Calu3 (cell line): Measurements from ENCODE around the gene SLC4A2. TPM values are rescaled to one million over a fixed set of nuclear protein-coding genes. Genes with fewer than 3 reads are reported as not detected.

ENCODE experiments used
- BruUV-seq: library from RNA; stranded (reverse); fragments of 400-500 nt; replicated peaks from 2 replicates; lab custom pipeline; 2021; lab: Mats Ljungman, UMichigan
- CTCF ChIA-PET: fragments of 300-600 bp; sonication (Branson Sonifier 250); formaldehyde crosslinking; loops from one replicate; lab custom pipeline; 2022; ENCODE audit warnings: antibody characterized with exemption; lab: Charles Lee
- DNase-seq: peaks from one replicate; pipeline ENCODE4 v3.0.0; 2022
- H3K27ac Mint-ChIP-seq: one replicate; pipeline ENCODE4 v1.8.0; 2022; ENCODE audit warnings: mixed read lengths; ENCODE audit not compliant: unreplicated experiment
- H3K27me3 Mint-ChIP-seq: one replicate; pipeline ENCODE4 v1.8.0; 2022; ENCODE audit warnings: mixed read lengths; ENCODE audit not compliant: unreplicated experiment
- H3K36me3 Mint-ChIP-seq: one replicate; pipeline ENCODE4 v1.8.0; 2022; ENCODE audit warnings: mild to moderate bottlenecking, moderate library complexity, mixed read lengths; ENCODE audit not compliant: insufficient read depth, unreplicated experiment
- H3K4me1 Mint-ChIP-seq: one replicate; pipeline ENCODE4 v1.8.0; 2022; ENCODE audit warnings: mild to moderate bottlenecking, low read depth, mixed read lengths; ENCODE audit not compliant: unreplicated experiment
- H3K4me3 Mint-ChIP-seq: one replicate; pipeline ENCODE4 v1.8.0; 2022; ENCODE audit warnings: mild to moderate bottlenecking, low read depth, moderate library complexity, mixed read lengths; ENCODE audit not compliant: unreplicated experiment
- H3K9me3 Mint-ChIP-seq: one replicate; pipeline ENCODE4 v1.8.0; 2022; ENCODE audit warnings: low read depth, mixed read lengths; ENCODE audit not compliant: unreplicated experiment
- intact Hi-C: fragments of 100-400 bp; cut with micrococcal nuclease; formaldehyde crosslinking; loops from one replicate; pipeline ENCODE4 v1.10.0; 2022; ENCODE audit not compliant: unreplicated experiment
- total RNA-seq: library from RNA; stranded (reverse); gene quantifications from 2 replicates; pipeline ENCODE4 v1.2.3, GENCODE V29; 2022
- TF ChIP-seq, protein P1 (sequence below): fragments of 200-600 bp; IDR thresholded peaks from one replicate; pipeline ENCODE4 v1.8.0; 2022; ENCODE audit warnings: antibody characterized with exemption; ENCODE audit not compliant: unreplicated experiment

SLC4A2 gene
- total RNA-seq, 1 experiment from 2014 or later, result 209 TPM

DNA sequence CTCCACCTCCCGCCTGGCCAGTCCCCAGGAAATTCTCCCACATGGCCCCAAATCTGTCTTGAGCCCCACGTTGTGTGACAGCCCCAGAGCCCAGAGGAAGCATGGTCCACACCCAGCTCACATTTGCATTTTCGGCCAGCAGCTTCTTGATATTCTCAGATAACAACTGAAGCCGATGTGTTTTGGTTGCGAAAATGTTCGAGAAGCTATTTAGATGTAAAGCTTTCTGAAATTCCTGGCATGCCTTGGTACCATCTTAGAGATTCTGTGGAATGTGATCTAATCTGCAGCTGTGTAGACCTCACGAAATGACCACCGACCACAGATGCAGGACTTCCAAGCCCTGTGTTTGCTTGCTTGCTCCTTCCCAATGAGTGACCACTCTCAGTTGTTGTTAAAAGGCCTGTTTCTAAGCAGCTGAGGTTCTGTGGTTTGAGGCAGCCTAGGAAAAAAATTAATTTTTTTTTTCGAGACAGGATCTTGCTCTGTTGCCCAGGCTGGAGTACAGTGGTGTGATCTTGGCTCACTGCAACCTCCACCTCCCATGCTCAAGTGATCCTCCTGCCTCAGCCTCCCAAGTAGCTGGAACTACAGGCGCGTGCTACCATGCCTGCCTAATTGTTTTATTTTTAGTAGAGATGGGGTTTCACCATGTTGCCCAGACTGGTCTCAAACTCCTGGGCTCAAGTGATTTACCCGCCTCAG, 8.8 kb downstream of the SLC4A2 start:
- BruUV-seq, result no TSS peak

DNA sequence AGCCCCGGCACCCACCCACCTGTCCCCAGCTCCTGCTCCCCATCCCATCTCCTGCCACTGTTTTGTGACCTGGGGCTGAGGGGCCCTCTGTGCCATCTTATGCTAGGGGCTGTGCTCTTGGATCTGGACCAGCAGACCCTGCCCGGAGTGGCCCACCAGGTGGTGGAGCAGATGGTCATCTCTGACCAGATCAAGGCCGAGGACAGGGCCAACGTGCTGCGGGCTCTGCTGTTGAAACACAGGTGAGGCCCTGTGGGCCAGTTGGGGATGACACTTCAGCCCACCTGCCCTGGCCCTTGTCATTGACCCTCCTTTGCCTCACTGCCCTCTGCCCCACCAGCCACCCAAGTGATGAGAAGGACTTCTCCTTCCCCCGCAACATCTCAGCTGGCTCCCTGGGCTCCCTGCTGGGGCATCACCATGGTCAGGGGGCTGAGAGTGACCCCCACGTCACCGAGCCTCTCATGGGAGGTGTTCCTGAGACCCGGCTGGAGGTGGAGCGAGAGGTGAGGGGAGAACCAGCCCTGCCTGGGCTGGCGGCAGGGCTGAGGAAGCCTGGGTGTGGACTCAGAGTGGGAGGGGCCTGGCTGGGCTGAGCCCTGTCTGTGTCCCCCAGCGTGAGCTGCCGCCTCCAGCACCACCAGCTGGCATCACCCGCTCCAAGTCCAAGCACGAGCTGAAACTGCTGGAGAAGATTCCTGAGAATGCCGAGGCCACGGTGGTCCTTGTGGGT, 10.6 kb downstream of the SLC4A2 start:
- no peaks in the 10 kb centered on the region for H3K27me3 Mint-ChIP-seq
- H3K9me3 Mint-ChIP-seq, result no peaks in the 10 kb centered on the region
- no peak for DNase-seq
- no peak overlapping the region for H3K4me3 Mint-ChIP-seq
- CTCF ChIA-PET, result no interaction called here
- intact Hi-C loops, result no loop called here
- TF ChIP-seq, protein P1, sequence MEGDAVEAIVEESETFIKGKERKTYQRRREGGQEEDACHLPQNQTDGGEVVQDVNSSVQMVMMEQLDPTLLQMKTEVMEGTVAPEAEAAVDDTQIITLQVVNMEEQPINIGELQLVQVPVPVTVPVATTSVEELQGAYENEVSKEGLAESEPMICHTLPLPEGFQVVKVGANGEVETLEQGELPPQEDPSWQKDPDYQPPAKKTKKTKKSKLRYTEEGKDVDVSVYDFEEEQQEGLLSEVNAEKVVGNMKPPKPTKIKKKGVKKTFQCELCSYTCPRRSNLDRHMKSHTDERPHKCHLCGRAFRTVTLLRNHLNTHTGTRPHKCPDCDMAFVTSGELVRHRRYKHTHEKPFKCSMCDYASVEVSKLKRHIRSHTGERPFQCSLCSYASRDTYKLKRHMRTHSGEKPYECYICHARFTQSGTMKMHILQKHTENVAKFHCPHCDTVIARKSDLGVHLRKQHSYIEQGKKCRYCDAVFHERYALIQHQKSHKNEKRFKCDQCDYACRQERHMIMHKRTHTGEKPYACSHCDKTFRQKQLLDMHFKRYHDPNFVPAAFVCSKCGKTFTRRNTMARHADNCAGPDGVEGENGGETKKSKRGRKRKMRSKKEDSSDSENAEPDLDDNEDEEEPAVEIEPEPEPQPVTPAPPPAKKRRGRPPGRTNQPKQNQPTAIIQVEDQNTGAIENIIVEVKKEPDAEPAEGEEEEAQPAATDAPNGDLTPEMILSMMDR, result no peak
- no peaks in the 10 kb centered on the region for H3K4me1 Mint-ChIP-seq
- H3K27ac Mint-ChIP-seq, result no peak overlapping the region
- no TSS peak for BruUV-seq
- H3K36me3 Mint-ChIP-seq, result peaks cover 66% of the 10 kb centered on the region

More for the DNA sequence above, 8.8 kb downstream of the SLC4A2 start:
- TF ChIP-seq, protein P1, result no peak
- Mint-ChIP-seq H3K27ac (no peak overlapping the region), H3K4me1 (no peaks in the 10 kb centered on the region), H3K4me3 (no peak overlapping the region), H3K27me3 (no peaks in the 10 kb centered on the region), H3K9me3 (no peaks in the 10 kb centered on the region), H3K36me3 (peaks cover 70% of the 10 kb centered on the region)
- CTCF ChIA-PET, result interaction anchor here (0.5 kb wide), 1 partner anchor 953 kb away, joined by 3 read pairs; no protein-coding TSS in a partner anchor
- intact Hi-C loops, result no loop called here
- DNase-seq, result no peak

DNA sequence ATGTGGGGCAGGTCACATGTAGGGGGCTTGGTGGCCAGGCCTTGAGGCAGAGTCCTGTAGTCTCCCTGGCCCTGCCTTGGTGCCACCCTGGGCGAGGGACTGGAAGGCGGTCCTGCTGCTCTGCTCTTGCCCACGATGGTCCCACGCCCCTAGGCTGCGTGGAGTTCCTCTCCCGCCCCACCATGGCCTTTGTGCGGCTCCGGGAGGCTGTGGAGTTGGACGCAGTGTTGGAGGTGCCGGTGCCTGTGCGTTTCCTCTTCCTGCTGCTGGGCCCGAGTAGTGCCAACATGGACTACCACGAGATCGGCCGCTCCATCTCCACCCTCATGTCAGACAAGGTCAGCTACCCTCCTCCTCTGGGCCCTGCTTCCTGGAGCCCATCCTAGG, 11.2 kb downstream of the SLC4A2 start:
- TF ChIP-seq, protein P1, result no peak
- Mint-ChIP-seq H3K4me3 (no peak overlapping the region), H3K36me3 (peaks cover 65% of the 10 kb centered on the region), H3K27ac (no peak overlapping the region), H3K27me3 (no peaks in the 10 kb centered on the region), H3K4me1 (no peaks in the 10 kb centered on the region), H3K9me3 (no peaks in the 10 kb centered on the region)
- no peak for DNase-seq
- no TSS peak for BruUV-seq
- intact Hi-C loops, result no loop called here
- CTCF ChIA-PET, result no interaction called here

DNA sequence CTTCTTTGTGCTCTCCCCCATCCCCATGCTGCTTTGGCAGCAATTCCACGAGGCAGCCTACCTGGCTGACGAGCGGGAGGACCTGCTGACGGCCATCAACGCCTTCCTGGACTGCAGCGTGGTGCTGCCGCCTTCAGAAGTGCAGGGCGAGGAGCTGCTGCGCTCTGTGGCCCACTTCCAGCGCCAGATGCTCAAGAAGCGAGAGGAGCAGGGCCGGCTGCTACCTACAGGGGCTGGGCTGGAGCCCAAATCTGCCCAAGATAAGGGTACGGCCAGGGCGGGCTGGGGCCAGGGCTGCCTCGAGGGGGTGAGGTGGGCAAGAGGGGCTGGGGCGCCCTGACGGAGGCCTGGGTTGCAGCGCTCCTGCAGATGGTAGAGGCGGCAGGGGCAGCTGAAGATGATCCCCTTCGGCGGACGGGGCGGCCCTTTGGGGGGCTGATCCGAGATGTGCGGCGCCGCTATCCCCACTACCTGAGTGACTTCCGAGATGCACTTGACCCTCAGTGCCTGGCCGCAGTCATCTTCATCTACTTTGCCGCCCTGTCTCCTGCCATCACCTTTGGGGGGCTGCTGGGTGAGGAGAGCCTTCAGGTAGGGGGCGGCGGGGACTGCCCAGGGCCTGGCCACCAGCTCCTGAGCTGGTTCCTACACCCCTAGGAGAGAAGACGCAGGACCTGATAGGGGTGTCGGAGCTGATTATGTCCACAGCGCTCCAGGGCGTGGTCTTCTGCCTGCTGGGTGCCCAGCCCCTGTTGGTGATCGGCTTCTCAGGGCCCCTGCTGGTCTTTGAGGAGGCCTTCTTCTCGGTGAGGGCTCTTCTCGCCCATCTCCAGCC, 11.9 kb downstream of the SLC4A2 start:
- CTCF ChIA-PET, result interaction anchor here (0.6 kb wide), 1 partner anchor 561 kb away, joined by 3 read pairs; no protein-coding TSS in a partner anchor
- intact Hi-C loops, result no loop called here
- Mint-ChIP-seq H3K4me1 (no peaks in the 10 kb centered on the region), H3K9me3 (no peaks in the 10 kb centered on the region), H3K27me3 (no peaks in the 10 kb centered on the region), H3K4me3 (no peak overlapping the region), H3K36me3 (peaks cover 71% of the 10 kb centered on the region), H3K27ac (no peak overlapping the region)
- TF ChIP-seq, protein P1, result no peak
- BruUV-seq, result no TSS peak
- no peak for DNase-seq
